Panc1 (cell line): Measurements from ENCODE around the gene LHPP.

Source experiments
- POLR2AphosphoS5 ChIP-seq: IDR thresholded peaks from 2 replicates; pipeline ENCODE4 v1.6.1; 2012; ENCODE audit warnings: mild to moderate bottlenecking, low read depth, low read length, moderate library complexity
- TCF7L2 ChIP-seq: IDR thresholded peaks from 2 replicates; pipeline ENCODE4 v1.6.1; 2011; ENCODE audit warnings: mild to moderate bottlenecking, low read depth, low read length, inconsistent platforms
- TF ChIP-seq, protein P1 (sequence below): fragments of 450-650 bp; IDR thresholded peaks from 2 replicates; pipeline ENCODE4 v1.5.1; 2017; ENCODE audit warnings: mild to moderate bottlenecking
- TF ChIP-seq, protein P2 (sequence below), 2 experiments: IDR thresholded peaks; 2 replicates each; pipeline ENCODE4 v1.6.1; 2011 to 2012; ENCODE audit warnings: low read depth in 2 of 2, control low read depth in 1 of 2, low read length in 1 of 2, mild to moderate bottlenecking in 1 of 2, moderate library complexity in 1 of 2; ENCODE audit not compliant: insufficient read depth in 1 of 2

DNA sequence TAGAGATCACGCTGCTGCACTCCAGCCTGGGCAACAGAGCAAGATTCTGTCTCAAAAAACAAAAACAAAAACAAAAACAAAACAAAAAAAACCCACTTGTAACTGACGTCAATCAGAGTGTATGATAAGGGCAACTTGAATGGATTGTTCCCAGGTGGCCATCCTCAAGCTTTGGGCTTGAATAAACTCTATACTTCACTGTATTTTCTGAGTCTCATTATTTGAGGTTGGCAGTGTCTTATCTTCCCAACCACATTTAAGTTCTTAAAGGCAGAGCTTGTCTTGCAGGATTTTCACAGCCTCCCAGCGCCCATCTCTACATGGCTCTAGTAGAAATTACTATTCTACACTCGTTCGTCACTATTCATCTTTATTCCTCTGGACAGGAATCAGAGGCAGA, 37.8 kb upstream of the LHPP start:
- TF ChIP-seq, protein P1, sequence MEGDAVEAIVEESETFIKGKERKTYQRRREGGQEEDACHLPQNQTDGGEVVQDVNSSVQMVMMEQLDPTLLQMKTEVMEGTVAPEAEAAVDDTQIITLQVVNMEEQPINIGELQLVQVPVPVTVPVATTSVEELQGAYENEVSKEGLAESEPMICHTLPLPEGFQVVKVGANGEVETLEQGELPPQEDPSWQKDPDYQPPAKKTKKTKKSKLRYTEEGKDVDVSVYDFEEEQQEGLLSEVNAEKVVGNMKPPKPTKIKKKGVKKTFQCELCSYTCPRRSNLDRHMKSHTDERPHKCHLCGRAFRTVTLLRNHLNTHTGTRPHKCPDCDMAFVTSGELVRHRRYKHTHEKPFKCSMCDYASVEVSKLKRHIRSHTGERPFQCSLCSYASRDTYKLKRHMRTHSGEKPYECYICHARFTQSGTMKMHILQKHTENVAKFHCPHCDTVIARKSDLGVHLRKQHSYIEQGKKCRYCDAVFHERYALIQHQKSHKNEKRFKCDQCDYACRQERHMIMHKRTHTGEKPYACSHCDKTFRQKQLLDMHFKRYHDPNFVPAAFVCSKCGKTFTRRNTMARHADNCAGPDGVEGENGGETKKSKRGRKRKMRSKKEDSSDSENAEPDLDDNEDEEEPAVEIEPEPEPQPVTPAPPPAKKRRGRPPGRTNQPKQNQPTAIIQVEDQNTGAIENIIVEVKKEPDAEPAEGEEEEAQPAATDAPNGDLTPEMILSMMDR: no peak
- TF ChIP-seq, protein P2, sequence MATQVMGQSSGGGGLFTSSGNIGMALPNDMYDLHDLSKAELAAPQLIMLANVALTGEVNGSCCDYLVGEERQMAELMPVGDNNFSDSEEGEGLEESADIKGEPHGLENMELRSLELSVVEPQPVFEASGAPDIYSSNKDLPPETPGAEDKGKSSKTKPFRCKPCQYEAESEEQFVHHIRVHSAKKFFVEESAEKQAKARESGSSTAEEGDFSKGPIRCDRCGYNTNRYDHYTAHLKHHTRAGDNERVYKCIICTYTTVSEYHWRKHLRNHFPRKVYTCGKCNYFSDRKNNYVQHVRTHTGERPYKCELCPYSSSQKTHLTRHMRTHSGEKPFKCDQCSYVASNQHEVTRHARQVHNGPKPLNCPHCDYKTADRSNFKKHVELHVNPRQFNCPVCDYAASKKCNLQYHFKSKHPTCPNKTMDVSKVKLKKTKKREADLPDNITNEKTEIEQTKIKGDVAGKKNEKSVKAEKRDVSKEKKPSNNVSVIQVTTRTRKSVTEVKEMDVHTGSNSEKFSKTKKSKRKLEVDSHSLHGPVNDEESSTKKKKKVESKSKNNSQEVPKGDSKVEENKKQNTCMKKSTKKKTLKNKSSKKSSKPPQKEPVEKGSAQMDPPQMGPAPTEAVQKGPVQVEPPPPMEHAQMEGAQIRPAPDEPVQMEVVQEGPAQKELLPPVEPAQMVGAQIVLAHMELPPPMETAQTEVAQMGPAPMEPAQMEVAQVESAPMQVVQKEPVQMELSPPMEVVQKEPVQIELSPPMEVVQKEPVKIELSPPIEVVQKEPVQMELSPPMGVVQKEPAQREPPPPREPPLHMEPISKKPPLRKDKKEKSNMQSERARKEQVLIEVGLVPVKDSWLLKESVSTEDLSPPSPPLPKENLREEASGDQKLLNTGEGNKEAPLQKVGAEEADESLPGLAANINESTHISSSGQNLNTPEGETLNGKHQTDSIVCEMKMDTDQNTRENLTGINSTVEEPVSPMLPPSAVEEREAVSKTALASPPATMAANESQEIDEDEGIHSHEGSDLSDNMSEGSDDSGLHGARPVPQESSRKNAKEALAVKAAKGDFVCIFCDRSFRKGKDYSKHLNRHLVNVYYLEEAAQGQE (IDR thresholded peaks at IDR 0.05; ENCODE audit: insufficient read depth in 1 of 2, low read depth in 2 of 2, low read length in 1 of 2): no peak
- no peak for TF ChIP-seq TCF7L2
- no peak for TF ChIP-seq POLR2AphosphoS5
